AG04450 (cell line): ENCODE measurements around the gene TNS3. TPM values are rescaled to one million over a fixed set of nuclear protein-coding genes. Genes with fewer than 3 reads are reported as not detected.
A peak's percentile ranks its signal among the peaks of the same experiment; 100 is the strongest.

Experiments used
- CTCF ChIA-PET: fragments of 300-600, 350-600 bp; formaldehyde crosslinking; extraction: SDS; loops from one replicate; lab custom pipeline; 2022; ENCODE audit warnings: antibody characterized with exemption, inconsistent platforms; lab: Charles Lee
- POLR2A ChIA-PET: fragments of 350-600 bp; formaldehyde crosslinking; extraction: SDS; loops from one replicate; lab custom pipeline; 2021; ENCODE audit warnings: antibody characterized with exemption, inconsistent platforms; lab: Yijun Ruan, JAX
- DNase-seq: peaks from one replicate; pipeline ENCODE4 v3.0.0-alpha.2; 2011; ENCODE audit warnings: low read depth, low spot score
- H3K27ac ChIP-seq: one replicate; pipeline ENCODE4 v1.5.1; 2012; ENCODE audit warnings: low read depth, low read length, control low read depth
- H3K27me3 ChIP-seq: one replicate; pipeline ENCODE4 v1.6.0; 2012; ENCODE audit warnings: low read length; ENCODE audit not compliant: control insufficient read depth, insufficient read depth
- H3K4me3 ChIP-seq: 2 replicates; pipeline ENCODE4 v1.5.1; 2011; ENCODE audit warnings: mild to moderate bottlenecking, low read depth, low read length, control low read depth
- H3K9me3 ChIP-seq: 2 replicates; pipeline ENCODE4 v1.5.1; 2012; ENCODE audit warnings: low read length; ENCODE audit not compliant: control insufficient read depth, insufficient read depth
- CTCF ChIP-seq: IDR thresholded peaks from 2 replicates; pipeline ENCODE4 v1.5.1; 2011; ENCODE audit warnings: low read depth, low read length, control low read depth, inconsistent platforms
- polyA plus RNA-seq: library from polyadenylated mRNA; depleted of rRNA; stranded (reverse); fragments of >200 nt; gene quantifications from 2 replicates; pipeline ENCODE4 v1.2.3, GENCODE V29; 2011

Gene TNS3
- polyA plus RNA-seq, 1 experiment = 131 TPM

GRCh38 chr7:47256016-47256415 is 325.9 kb downstream of the TNS3 start:
- no peak for DNase-seq
- no peak overlapping the region for H3K4me3 ChIP-seq
- H3K27ac ChIP-seq = no peak overlapping the region
- CTCF ChIA-PET = interaction anchor here (1.1 to 4.9 kb wide), 2 partner anchors 11 to 1365 kb away, joined by 6 to 50 read pairs; no protein-coding TSS in a partner anchor
- TF ChIP-seq CTCF = no peak
- no peaks in the 10 kb centered on the region for H3K27me3 ChIP-seq
- H3K9me3 ChIP-seq = no peaks in the 10 kb centered on the region
- POLR2A ChIA-PET = no interaction called here

- no peaks in the 10 kb centered on the region for H3K27me3 ChIP-seq
- H3K4me3 ChIP-seq = no peak overlapping the region
- ChIA-PET POLR2A (no interaction called here), CTCF (interaction anchor here (1.1 to 4.9 kb wide), 2 partner anchors 11 to 1365 kb away, joined by 6 to 50 read pairs; no protein-coding TSS in a partner anchor)
- H3K9me3 ChIP-seq = no peaks in the 10 kb centered on the region
- DNase-seq = no peak
- no peak overlapping the region for H3K27ac ChIP-seq
- no peak for TF ChIP-seq CTCF
Measured at GRCh38 chr7:47255441-47255840, 326.5 kb downstream of the TNS3 start.

- DNase-seq = no peak
- Histone ChIP-seq H3K27me3 (no peaks in the 10 kb centered on the region), H3K4me3 (no peak overlapping the region), H3K27ac (no peak overlapping the region), H3K9me3 (no peaks in the 10 kb centered on the region)
- ChIA-PET CTCF (interaction anchor here (1.1 to 4.9 kb wide), 2 partner anchors 12 to 1364 kb away, joined by 6 to 50 read pairs; no protein-coding TSS in a partner anchor), POLR2A (interaction anchor here (0.6 kb wide), 1 partner anchor 1364 kb away, joined by 3 read pairs; no protein-coding TSS in a partner anchor)
- TF ChIP-seq CTCF = no peak
Measured at GRCh38 chr7:47255007-47255406, 326.9 kb downstream of the TNS3 start.

GRCh38 chr7:47254081-47254977 is 327.6 kb downstream of the TNS3 start:
- Histone ChIP-seq H3K4me3 (peak overlapping the region; percentile 70), H3K27ac (peak overlapping the region; percentile 61), H3K27me3 (no peaks in the 10 kb centered on the region), H3K9me3 (no peaks in the 10 kb centered on the region)
- POLR2A ChIA-PET = interaction anchor here (0.5 to 0.6 kb wide), 3 partner anchors 162 to 1363 kb away, joined by 3 to 5 read pairs (median 4); no protein-coding TSS in a partner anchor
- DNase-seq = no peak
- peak; percentile 55 for TF ChIP-seq CTCF
- CTCF ChIA-PET = interaction anchor here (0.6 to 1.9 kb wide), 24 partner anchors 9 to 1363 kb away, joined by 3 to 21 read pairs (median 3); no protein-coding TSS in a partner anchor
